Measurements from ENCODE around the gene KDM6A. TPM values are rescaled to one million over a fixed set of nuclear protein-coding genes. Genes with fewer than 3 reads are reported as not detected.

Gene KDM6A
- total and polyA plus RNA-seq, 9 of the 15 experiments (the other 6 are each of a cell fraction or from before 2014, with no cell fraction given) = 8.4 to 34.3 (median 22.9) TPM

DNA sequence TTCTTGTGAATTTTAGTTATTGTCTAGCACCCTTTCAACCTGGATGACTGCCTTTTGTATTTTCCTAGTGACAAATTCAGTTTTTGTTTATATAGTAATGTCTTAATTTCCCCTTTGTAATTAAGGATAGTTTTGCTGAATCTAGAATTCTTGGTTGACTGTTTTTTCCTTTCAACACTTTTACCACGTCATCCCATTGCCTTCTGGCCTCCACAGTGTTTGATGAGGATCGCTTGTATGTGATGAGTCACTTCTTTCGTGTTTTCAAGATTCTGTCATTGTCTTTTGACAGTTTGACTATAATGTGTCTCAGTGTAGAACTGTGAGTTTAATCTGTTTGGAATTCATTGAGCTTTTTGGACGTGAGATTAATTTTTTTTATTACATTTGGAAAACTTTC is 30.1 kb downstream of the KDM6A start (continued):
- TF ChIP-seq, protein P1, sequence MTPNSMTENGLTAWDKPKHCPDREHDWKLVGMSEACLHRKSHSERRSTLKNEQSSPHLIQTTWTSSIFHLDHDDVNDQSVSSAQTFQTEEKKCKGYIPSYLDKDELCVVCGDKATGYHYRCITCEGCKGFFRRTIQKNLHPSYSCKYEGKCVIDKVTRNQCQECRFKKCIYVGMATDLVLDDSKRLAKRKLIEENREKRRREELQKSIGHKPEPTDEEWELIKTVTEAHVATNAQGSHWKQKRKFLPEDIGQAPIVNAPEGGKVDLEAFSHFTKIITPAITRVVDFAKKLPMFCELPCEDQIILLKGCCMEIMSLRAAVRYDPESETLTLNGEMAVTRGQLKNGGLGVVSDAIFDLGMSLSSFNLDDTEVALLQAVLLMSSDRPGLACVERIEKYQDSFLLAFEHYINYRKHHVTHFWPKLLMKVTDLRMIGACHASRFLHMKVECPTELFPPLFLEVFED (CRISPR knock-in tag; conservative IDR thresholded peaks at IDR 0.05) = no peak
- TF ChIP-seq HSF4 (CRISPR knock-in tag; IDR thresholded peaks at IDR 0.05; ENCODE audit: borderline replicate concordance) (no peak), ZNF695 (CRISPR knock-in tag; IDR thresholded peaks at IDR 0.05) (no peak), CBX3 (IDR thresholded peaks at IDR 0.05; ENCODE audit: borderline replicate concordance in 1 of 2, low read length in 2 of 2) (no peak), EP300 (IDR thresholded peaks at IDR 0.05; ENCODE audit: low read length) (peak; percentile 35; the same call in 1 of the 2 replicates), JUND (IDR thresholded peaks at IDR 0.05; ENCODE audit: borderline replicate concordance, low read depth, low read length) (peak; percentile 93), JUND (tag; IDR thresholded peaks at IDR 0.05; ENCODE audit: borderline replicate concordance, low read depth, low read length) (peak; percentile 89), ELF1 (tag; IDR thresholded peaks at IDR 0.05) (no peak), NR2F6 (CRISPR knock-in tag; IDR thresholded peaks at IDR 0.05) (no peak), ZKSCAN3 (CRISPR knock-in tag; IDR thresholded peaks at IDR 0.05) (no peak), ZNF318 (IDR thresholded peaks at IDR 0.05; ENCODE audit: borderline replicate concordance in 1 of 2, low read depth in 1 of 2) (no peak), PCBP1 (IDR thresholded peaks at IDR 0.05; ENCODE audit: low read depth, low read length, poor library complexity, severe bottlenecking) (no peak), DNMT1 (IDR thresholded peaks at IDR 0.05) (no peak)
- TF ChIP-seq, protein P2, sequence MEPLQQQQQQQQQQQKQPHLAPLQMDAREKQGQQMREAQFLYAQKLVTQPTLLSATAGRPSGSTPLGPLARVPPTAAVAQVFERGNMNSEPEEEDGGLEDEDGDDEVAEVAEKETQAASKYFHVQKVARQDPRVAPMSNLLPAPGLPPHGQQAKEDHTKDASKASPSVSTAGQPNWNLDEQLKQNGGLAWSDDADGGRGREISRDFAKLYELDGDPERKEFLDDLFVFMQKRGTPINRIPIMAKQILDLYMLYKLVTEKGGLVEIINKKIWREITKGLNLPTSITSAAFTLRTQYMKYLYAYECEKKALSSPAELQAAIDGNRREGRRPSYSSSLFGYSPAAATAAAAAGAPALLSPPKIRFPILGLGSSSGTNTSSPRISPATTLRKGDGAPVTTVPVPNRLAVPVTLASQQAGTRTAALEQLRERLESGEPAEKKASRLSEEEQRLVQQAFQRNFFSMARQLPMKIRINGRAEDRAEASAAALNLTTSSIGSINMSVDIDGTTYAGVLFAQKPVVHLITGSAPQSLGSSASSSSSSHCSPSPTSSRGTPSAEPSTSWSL (CRISPR knock-in tag; IDR thresholded peaks at IDR 0.05; ENCODE audit: borderline replicate concordance) = no peak
- TF ChIP-seq, protein P3, sequence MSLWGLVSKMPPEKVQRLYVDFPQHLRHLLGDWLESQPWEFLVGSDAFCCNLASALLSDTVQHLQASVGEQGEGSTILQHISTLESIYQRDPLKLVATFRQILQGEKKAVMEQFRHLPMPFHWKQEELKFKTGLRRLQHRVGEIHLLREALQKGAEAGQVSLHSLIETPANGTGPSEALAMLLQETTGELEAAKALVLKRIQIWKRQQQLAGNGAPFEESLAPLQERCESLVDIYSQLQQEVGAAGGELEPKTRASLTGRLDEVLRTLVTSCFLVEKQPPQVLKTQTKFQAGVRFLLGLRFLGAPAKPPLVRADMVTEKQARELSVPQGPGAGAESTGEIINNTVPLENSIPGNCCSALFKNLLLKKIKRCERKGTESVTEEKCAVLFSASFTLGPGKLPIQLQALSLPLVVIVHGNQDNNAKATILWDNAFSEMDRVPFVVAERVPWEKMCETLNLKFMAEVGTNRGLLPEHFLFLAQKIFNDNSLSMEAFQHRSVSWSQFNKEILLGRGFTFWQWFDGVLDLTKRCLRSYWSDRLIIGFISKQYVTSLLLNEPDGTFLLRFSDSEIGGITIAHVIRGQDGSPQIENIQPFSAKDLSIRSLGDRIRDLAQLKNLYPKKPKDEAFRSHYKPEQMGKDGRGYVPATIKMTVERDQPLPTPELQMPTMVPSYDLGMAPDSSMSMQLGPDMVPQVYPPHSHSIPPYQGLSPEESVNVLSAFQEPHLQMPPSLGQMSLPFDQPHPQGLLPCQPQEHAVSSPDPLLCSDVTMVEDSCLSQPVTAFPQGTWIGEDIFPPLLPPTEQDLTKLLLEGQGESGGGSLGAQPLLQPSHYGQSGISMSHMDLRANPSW (CRISPR knock-in tag; IDR thresholded peaks at IDR 0.05) = no peak
